GM23338 (cell line): ENCODE measurements around the gene NEK6. TPM values are rescaled to one million over a fixed set of nuclear protein-coding genes. Genes with fewer than 3 reads are reported as not detected.

ENCODE experiments used
- ATAC-seq: fragments of 200-7000 bp; cut with Tn5 transposase; 3 replicates; pipeline ENCODE4 v1.9.1; 2020
- DNase-seq: peaks from one replicate; pipeline ENCODE4 v3.0.0-alpha.2; 2015; ENCODE audit warnings: low spot score
- H2AFZ ChIP-seq: fragments of 200-600 bp; sonication (generic); 2 replicates; pipeline ENCODE4 v1.8.0; 2016; ENCODE audit warnings: antibody characterized with exemption, mild to moderate bottlenecking, moderate library complexity
- H3F3A ChIP-seq: fragments of 200-600 bp; sonication (generic); replicated peaks from 2 replicates; pipeline ENCODE4 v1.8.0; 2017; ENCODE audit warnings: antibody characterized with exemption, mixed run types, low read depth
- H3K27ac ChIP-seq: fragments of 200-600 bp; sonication (generic); 2 replicates; pipeline ENCODE4 v1.6.1; 2016; ENCODE audit warnings: low read depth
- H3K27me3 ChIP-seq: fragments of 200-600 bp; sonication (generic); 2 replicates; pipeline ENCODE4 v1.8.0; 2016; ENCODE audit warnings: mild to moderate bottlenecking, mixed run types, moderate library complexity; ENCODE audit not compliant: insufficient read depth
- H3K36me3 ChIP-seq: fragments of 200-600 bp; sonication (generic); 2 replicates; pipeline ENCODE4 v1.8.0; 2016; ENCODE audit warnings: mild to moderate bottlenecking; ENCODE audit not compliant: insufficient read depth
- H3K4me1 ChIP-seq: fragments of 200-600 bp; sonication (generic); 2 replicates; pipeline ENCODE4 v1.8.0; 2016; ENCODE audit warnings: mild to moderate bottlenecking, moderate library complexity; ENCODE audit not compliant: insufficient read depth
- H3K4me2 ChIP-seq: fragments of 200-600 bp; sonication (generic); 2 replicates; pipeline ENCODE4 v1.7.1; 2017; ENCODE audit warnings: mixed run types
- H3K4me3 ChIP-seq: fragments of 200-600 bp; sonication (generic); 2 replicates; pipeline ENCODE4 v1.6.1; 2016; ENCODE audit warnings: mixed run types
- H3K79me2 ChIP-seq: fragments of 200-600 bp; sonication (generic); replicated peaks from 2 replicates; pipeline ENCODE4 v1.8.0; 2017; ENCODE audit warnings: mild to moderate bottlenecking; ENCODE audit not compliant: insufficient read depth
- H3K9me2 ChIP-seq: fragments of 200-600 bp; sonication (generic); 2 replicates; pipeline ENCODE4 v1.8.0; 2017; ENCODE audit not compliant: insufficient read depth
- H4K20me1 ChIP-seq: fragments of 200-600 bp; sonication (generic); replicated peaks from 2 replicates; pipeline ENCODE4 v1.8.0; 2017; ENCODE audit warnings: mild to moderate bottlenecking; ENCODE audit not compliant: insufficient read depth
- H3K27ac Mint-ChIP-seq: 2 replicates; pipeline ENCODE4 v1.8.0; 2020; ENCODE audit warnings: inconsistent platforms, mild to moderate bottlenecking, moderate library complexity, mixed read lengths
- H3K27me3 Mint-ChIP-seq: 3 replicates; pipeline ENCODE4 v1.8.0; 2022; ENCODE audit warnings: low read depth, mild to moderate bottlenecking, moderate library complexity, mixed read lengths, inconsistent platforms; ENCODE audit not compliant: insufficient read depth, poor library complexity
- H3K36me3 Mint-ChIP-seq: 3 replicates; pipeline ENCODE4 v1.8.0; 2021; ENCODE audit warnings: low read depth, mild to moderate bottlenecking, inconsistent platforms, moderate library complexity, mixed read lengths
- H3K4me1 Mint-ChIP-seq: 3 replicates; pipeline ENCODE4 v1.8.0; 2020; ENCODE audit warnings: mild to moderate bottlenecking, inconsistent platforms, mixed read lengths
- H3K4me3 Mint-ChIP-seq: 3 replicates; pipeline ENCODE4 v1.8.0; 2021; ENCODE audit warnings: moderate library complexity, mild to moderate bottlenecking, inconsistent platforms, mixed read lengths
- H3K9me3 Mint-ChIP-seq: 3 replicates; pipeline ENCODE4 v1.8.0; 2020; ENCODE audit warnings: moderate library complexity, mild to moderate bottlenecking, inconsistent platforms, mixed read lengths
- CREB1 ChIP-seq: fragments of 250-450 bp; sonication (Bioruptor Pico); IDR thresholded peaks from 2 replicates; pipeline ENCODE4 v1.5.0; 2020; ENCODE audit warnings: low read depth, mild to moderate bottlenecking, moderate library complexity
- EZH2 ChIP-seq: fragments of 200-600 bp; sonication (generic); IDR thresholded peaks from one replicate; pipeline ENCODE4 v1.8.0; 2017; ENCODE audit warnings: antibody characterized with exemption, mild to moderate bottlenecking, low read depth; ENCODE audit not compliant: unreplicated experiment
- EZH2phosphoT487 ChIP-seq: fragments of 200-600 bp; sonication (generic); IDR thresholded peaks from one replicate; pipeline ENCODE4 v1.8.1; 2018; ENCODE audit warnings: antibody characterized with exemption; ENCODE audit not compliant: unreplicated experiment
- NANOG ChIP-seq: IDR thresholded peaks from 2 replicates; pipeline ENCODE4 v1.6.1; 2016; ENCODE audit warnings: antibody characterized with exemption, borderline replicate concordance
- POLR2AphosphoS5 ChIP-seq: IDR thresholded peaks from 2 replicates; pipeline ENCODE4 v1.6.1; 2016; ENCODE audit warnings: antibody characterized with exemption, low read depth
- STAT1 ChIP-seq: IDR thresholded peaks from one replicate; pipeline ENCODE4 v1.6.1; 2016; ENCODE audit warnings: antibody characterized with exemption; ENCODE audit not compliant: unreplicated experiment
- ZNF114 ChIP-seq: fragments of 250-450 bp; sonication (Bioruptor Pico); IDR thresholded peaks from 2 replicates; pipeline ENCODE4 v1.5.0; 2020; ENCODE audit warnings: mild to moderate bottlenecking, moderate library complexity
- polyA plus RNA-seq: library from polyadenylated mRNA; unstranded; fragments of >200 nt; fragmentation: Nextera tagmentation; extraction: Ambion mirVana; gene quantifications from 2 replicates; pipeline ENCODE4 v1.2.1, GENCODE V29; 2016
- total RNA-seq: library from RNA; depleted of rRNA; stranded (reverse); fragments of >200 nt; shearing (Covaris generic); gene quantifications from 2 replicates; pipeline ENCODE4 v1.2.3, GENCODE V29; 2014
- TF ChIP-seq, protein P1 (sequence below), 2 experiments: fragments of 200-600 bp in 1 of 2; sonication (generic) in 1 of 2; conservative IDR thresholded peaks; 2 replicates each; pipeline versions ENCODE4 v1.5.1 to v1.6.1; 2016 to 2017; ENCODE audit warnings: antibody characterized with exemption in 2 of 2, low read depth in 2 of 2, mild to moderate bottlenecking in 2 of 2, moderate library complexity in 1 of 2
- TF ChIP-seq, protein P2 (sequence below): fragments of 250-450 bp; sonication (Bioruptor Pico); IDR thresholded peaks from 2 replicates; pipeline ENCODE4 v1.5.0; 2020; ENCODE audit warnings: mild to moderate bottlenecking, moderate library complexity

NEK6 gene
- total and polyA plus RNA-seq, 2 experiments from 2014 or later: 8.1 to 11.2 TPM

DNA sequence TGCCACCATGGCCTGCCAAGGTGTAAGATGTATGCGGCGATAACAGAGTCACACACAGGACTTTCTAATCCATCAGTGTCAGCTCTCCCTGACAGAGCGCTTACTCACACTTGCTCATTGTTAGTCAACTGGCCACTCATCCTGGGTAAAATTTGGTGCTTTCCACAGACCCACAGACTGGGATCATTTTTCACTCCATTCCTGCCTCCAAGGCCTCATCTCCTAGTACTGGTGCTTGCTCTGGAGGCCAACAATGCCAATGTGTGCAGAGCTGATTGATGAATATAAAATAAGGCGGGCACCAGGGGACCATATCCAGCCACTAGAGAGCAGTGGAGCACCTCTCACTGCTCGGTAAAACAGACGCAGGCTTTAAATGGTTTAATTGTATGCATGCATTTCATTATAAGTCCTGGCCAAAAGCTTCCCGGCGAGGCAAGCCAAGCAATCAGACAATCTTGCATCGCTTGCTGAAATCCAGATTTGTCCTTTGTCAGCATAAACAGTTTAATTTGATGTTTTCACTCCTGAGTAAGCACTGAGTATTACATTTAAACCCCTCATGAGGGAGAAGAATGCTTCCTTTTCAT is 135.2 kb downstream of the NEK6 start:
- Histone ChIP-seq H3F3A (no peaks in the 10 kb centered on the region), H2AFZ (no peak overlapping the region), H3K27ac (peak overlapping the region; percentile 78; the same call in 1 of the 2 replicates), H3K27me3 (no peaks in the 10 kb centered on the region), H3K4me2 (0 out of 2 replicates have a peak overlapping the region, but pooled peaks have one; percentile 20), H4K20me1 (peaks cover 41% of the 10 kb centered on the region), H3K9me2 (no peaks in the 10 kb centered on the region), H3K4me1 (peaks cover 18% of the 10 kb centered on the region; the same call in 1 of the 2 replicates), H3K79me2 (peaks cover 98% of the 10 kb centered on the region), H3K36me3 (no peaks in the 10 kb centered on the region), H3K4me3 (no peak overlapping the region)
- peak overlapping the region; percentile 89 for H3K27ac Mint-ChIP-seq
- peaks cover 4% of the 10 kb centered on the region for H3K27me3 Mint-ChIP-seq
- ATAC-seq (peak; percentile 86), DNase-seq (peak; percentile 74)
- H3K9me3 Mint-ChIP-seq: no peaks in the 10 kb centered on the region
- peaks cover 3% of the 10 kb centered on the region; the same call in 1 of the 3 replicates for H3K36me3 Mint-ChIP-seq
- H3K4me3 Mint-ChIP-seq: peak overlapping the region; percentile 16; the same call in 1 of the 3 replicates
- H3K4me1 Mint-ChIP-seq: peaks cover 55% of the 10 kb centered on the region
- TF ChIP-seq EZH2phosphoT487: no peak
- TF ChIP-seq, protein P1, sequence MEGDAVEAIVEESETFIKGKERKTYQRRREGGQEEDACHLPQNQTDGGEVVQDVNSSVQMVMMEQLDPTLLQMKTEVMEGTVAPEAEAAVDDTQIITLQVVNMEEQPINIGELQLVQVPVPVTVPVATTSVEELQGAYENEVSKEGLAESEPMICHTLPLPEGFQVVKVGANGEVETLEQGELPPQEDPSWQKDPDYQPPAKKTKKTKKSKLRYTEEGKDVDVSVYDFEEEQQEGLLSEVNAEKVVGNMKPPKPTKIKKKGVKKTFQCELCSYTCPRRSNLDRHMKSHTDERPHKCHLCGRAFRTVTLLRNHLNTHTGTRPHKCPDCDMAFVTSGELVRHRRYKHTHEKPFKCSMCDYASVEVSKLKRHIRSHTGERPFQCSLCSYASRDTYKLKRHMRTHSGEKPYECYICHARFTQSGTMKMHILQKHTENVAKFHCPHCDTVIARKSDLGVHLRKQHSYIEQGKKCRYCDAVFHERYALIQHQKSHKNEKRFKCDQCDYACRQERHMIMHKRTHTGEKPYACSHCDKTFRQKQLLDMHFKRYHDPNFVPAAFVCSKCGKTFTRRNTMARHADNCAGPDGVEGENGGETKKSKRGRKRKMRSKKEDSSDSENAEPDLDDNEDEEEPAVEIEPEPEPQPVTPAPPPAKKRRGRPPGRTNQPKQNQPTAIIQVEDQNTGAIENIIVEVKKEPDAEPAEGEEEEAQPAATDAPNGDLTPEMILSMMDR (conservative IDR thresholded peaks at IDR 0.05; ENCODE audit: low read depth in 2 of 2): peak; percentile 59 to 61

DNA sequence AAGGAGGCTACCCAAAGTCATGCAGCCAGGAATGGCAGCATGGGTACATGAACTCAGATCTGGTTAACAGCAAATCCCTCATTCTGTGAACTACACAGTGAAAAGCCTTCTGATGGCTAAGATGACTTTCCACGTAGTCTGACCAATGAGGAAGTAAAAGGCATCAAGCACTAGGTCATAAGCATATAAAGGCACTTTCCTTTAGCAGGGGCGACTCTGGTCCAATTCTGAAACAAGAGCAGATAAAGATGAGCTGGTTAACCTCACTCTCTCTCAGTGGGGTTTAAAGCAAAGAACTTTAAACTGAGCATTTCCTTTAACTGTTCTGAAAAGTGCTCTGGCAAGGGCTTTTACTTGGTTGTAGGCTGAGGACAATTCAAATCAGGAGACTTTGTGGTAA is 136.4 kb downstream of the NEK6 start:
- no peak overlapping the region for H3K4me3 Mint-ChIP-seq
- no peaks in the 10 kb centered on the region for H3K9me2 ChIP-seq
- H3K27me3 Mint-ChIP-seq: peaks cover 2% of the 10 kb centered on the region
- H3K27ac ChIP-seq: 0 out of 2 replicates have a peak overlapping the region, but pooled peaks have one; percentile 78
- no peak overlapping the region for H3K4me3 ChIP-seq
- no peak for ATAC-seq
- H3K4me2 ChIP-seq: no peak overlapping the region
- no peaks in the 10 kb centered on the region for H3K27me3 ChIP-seq
- no peaks in the 10 kb centered on the region for H3K9me3 Mint-ChIP-seq
- no peaks in the 10 kb centered on the region for H3F3A ChIP-seq
- no peaks in the 10 kb centered on the region for H3K36me3 ChIP-seq
- H3K4me1 Mint-ChIP-seq: peaks cover 50% of the 10 kb centered on the region
- peaks cover 3% of the 10 kb centered on the region; the same call in 2 of the 3 replicates for H3K36me3 Mint-ChIP-seq
- H3K27ac Mint-ChIP-seq: peak overlapping the region; percentile 40; the same call in 1 of the 2 replicates
- H2AFZ ChIP-seq: no peak overlapping the region
- H3K4me1 ChIP-seq: peaks cover 22% of the 10 kb centered on the region
- DNase-seq: no peak
- H3K79me2 ChIP-seq: peaks cover 100% of the 10 kb centered on the region
- TF ChIP-seq NANOG: no peak
- no peak for TF ChIP-seq EZH2
- TF ChIP-seq EZH2phosphoT487: no peak
- TF ChIP-seq CREB1 (CRISPR knock-in tag): no peak
- TF ChIP-seq ZNF114 (CRISPR knock-in tag): no peak
- no peak for TF ChIP-seq STAT1
- TF ChIP-seq, protein P2, sequence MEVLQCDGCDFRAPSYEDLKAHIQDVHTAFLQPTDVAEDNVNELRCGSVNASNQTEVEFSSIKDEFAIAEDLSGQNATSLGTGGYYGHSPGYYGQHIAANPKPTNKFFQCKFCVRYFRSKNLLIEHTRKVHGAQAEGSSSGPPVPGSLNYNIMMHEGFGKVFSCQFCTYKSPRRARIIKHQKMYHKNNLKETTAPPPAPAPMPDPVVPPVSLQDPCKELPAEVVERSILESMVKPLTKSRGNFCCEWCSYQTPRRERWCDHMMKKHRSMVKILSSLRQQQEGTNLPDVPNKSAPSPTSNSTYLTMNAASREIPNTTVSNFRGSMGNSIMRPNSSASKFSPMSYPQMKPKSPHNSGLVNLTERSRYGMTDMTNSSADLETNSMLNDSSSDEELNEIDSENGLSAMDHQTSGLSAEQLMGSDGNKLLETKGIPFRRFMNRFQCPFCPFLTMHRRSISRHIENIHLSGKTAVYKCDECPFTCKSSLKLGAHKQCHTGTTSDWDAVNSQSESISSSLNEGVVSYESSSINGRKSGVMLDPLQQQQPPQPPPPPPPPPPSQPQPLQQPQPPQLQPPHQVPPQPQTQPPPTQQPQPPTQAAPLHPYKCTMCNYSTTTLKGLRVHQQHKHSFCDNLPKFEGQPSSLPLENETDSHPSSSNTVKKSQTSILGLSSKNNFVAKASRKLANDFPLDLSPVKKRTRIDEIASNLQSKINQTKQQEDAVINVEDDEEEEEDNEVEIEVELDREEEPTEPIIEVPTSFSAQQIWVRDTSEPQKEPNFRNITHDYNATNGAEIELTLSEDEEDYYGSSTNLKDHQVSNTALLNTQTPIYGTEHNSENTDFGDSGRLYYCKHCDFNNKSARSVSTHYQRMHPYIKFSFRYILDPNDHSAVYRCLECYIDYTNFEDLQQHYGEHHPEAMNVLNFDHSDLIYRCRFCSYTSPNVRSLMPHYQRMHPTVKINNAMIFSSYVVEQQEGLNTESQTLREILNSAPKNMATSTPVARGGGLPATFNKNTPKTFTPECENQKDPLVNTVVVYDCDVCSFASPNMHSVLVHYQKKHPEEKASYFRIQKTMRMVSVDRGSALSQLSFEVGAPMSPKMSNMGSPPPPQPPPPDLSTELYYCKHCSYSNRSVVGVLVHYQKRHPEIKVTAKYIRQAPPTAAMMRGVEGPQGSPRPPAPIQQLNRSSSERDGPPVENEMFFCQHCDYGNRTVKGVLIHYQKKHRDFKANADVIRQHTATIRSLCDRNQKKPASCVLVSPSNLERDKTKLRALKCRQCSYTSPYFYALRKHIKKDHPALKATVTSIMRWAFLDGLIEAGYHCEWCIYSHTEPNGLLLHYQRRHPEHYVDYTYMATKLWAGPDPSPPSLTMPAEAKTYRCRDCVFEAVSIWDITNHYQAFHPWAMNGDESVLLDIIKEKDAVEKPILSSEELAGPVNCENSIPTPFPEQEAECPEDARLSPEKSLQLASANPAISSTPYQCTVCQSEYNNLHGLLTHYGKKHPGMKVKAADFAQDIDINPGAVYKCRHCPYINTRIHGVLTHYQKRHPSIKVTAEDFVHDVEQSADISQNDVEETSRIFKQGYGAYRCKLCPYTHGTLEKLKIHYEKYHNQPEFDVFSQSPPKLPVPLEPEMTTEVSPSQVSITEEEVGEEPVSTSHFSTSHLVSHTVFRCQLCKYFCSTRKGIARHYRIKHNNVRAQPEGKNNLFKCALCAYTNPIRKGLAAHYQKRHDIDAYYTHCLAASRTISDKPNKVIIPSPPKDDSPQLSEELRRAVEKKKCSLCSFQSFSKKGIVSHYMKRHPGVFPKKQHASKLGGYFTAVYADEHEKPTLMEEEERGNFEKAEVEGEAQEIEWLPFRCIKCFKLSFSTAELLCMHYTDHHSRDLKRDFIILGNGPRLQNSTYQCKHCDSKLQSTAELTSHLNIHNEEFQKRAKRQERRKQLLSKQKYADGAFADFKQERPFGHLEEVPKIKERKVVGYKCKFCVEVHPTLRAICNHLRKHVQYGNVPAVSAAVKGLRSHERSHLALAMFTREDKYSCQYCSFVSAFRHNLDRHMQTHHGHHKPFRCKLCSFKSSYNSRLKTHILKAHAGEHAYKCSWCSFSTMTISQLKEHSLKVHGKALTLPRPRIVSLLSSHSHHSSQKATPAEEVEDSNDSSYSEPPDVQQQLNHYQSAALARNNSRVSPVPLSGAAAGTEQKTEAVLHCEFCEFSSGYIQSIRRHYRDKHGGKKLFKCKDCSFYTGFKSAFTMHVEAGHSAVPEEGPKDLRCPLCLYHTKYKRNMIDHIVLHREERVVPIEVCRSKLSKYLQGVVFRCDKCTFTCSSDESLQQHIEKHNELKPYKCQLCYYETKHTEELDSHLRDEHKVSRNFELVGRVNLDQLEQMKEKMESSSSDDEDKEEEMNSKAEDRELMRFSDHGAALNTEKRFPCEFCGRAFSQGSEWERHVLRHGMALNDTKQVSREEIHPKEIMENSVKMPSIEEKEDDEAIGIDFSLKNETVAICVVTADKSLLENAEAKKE: no peak
- TF ChIP-seq POLR2AphosphoS5: no peak
- H4K20me1 ChIP-seq: peaks cover 40% of the 10 kb centered on the region
